PC-9 (cell line): ENCODE results near the gene KRTAP6-3. TPM values are rescaled to one million over a fixed set of nuclear protein-coding genes. Genes with fewer than 3 reads are reported as not detected.

Source experiments
- BruUV-seq: library from RNA; stranded (reverse); fragments of 400-500 nt; replicated peaks from 2 replicates; lab custom pipeline; 2021; lab: Mats Ljungman, UMichigan
- CTCF ChIA-PET: fragments of 300-600 bp; sonication (Branson Sonifier 250); formaldehyde crosslinking; loops from one replicate; lab custom pipeline; 2022; ENCODE audit warnings: antibody characterized with exemption; lab: Charles Lee
- POLR2A ChIA-PET: fragments of 300-600 bp; sonication (Branson Sonifier 250); formaldehyde crosslinking; loops from one replicate; lab custom pipeline; 2022; ENCODE audit warnings: antibody characterized with exemption; ENCODE audit not compliant: unreplicated experiment; lab: Charles Lee
- DNase-seq, 2 experiments: peaks; one replicate each; pipeline versions ENCODE4 v3.0.0 to v3.0.0-alpha.2; 2015 to 2022; ENCODE audit warnings: mixed read lengths in 1 of 2
- H2AFZ ChIP-seq: fragments of 200-600 bp; sonication (generic); 2 replicates; pipeline ENCODE4 v1.8.1; 2017; ENCODE audit warnings: antibody characterized with exemption
- H3F3A ChIP-seq: fragments of 200-600 bp; sonication (generic); 2 replicates; pipeline ENCODE4 v1.8.1; 2017; ENCODE audit warnings: antibody characterized with exemption, mild to moderate bottlenecking, low read depth; ENCODE audit not compliant: insufficient read depth
- H3K27ac ChIP-seq: fragments of 200-600 bp; sonication (generic); 2 replicates; pipeline ENCODE4 v1.6.1; 2016; ENCODE audit warnings: mixed run types
- H3K27me3 ChIP-seq: fragments of 200-600 bp; sonication (generic); 2 replicates; pipeline ENCODE4 v1.6.1; 2016; ENCODE audit warnings: low read depth, mixed run types; ENCODE audit not compliant: insufficient read depth
- H3K36me3 ChIP-seq: fragments of 200-600 bp; sonication (generic); 2 replicates; pipeline ENCODE4 v1.6.1; 2016; ENCODE audit warnings: low read depth, mixed run types
- H3K4me1 ChIP-seq: fragments of 200-600 bp; sonication (generic); replicated peaks from 2 replicates; pipeline ENCODE4 v1.6.1; 2016; ENCODE audit warnings: mixed run types; ENCODE audit not compliant: insufficient read depth
- H3K4me2 ChIP-seq: fragments of 200-600 bp; sonication (generic); 2 replicates; pipeline ENCODE4 v1.6.1; 2017; ENCODE audit warnings: mixed run types
- H3K4me3 ChIP-seq: fragments of 200-600 bp; sonication (generic); 2 replicates; pipeline ENCODE4 v1.6.1; 2016; ENCODE audit warnings: mixed run types
- H3K79me2 ChIP-seq: fragments of 200-600 bp; sonication (generic); 2 replicates; pipeline ENCODE4 v1.6.1; 2017; ENCODE audit warnings: low read depth, mixed run types
- H3K9me2 ChIP-seq: fragments of 200-600 bp; sonication (generic); 2 replicates; pipeline ENCODE4 v1.8.1; 2017; ENCODE audit warnings: mild to moderate bottlenecking; ENCODE audit not compliant: insufficient read depth
- H3K9me3 ChIP-seq: fragments of 200-600 bp; sonication (generic); 2 replicates; pipeline ENCODE4 v1.8.1; 2016; ENCODE audit warnings: low read depth; ENCODE audit not compliant: insufficient read depth
- H4K20me1 ChIP-seq: fragments of 200-600 bp; sonication (generic); 2 replicates; pipeline ENCODE4 v1.8.1; 2017; ENCODE audit not compliant: insufficient read depth
- CTCF ChIP-seq: fragments of 200-600 bp; sonication (generic); conservative IDR thresholded peaks from 2 replicates; pipeline ENCODE4 v1.6.1; 2017; ENCODE audit warnings: mixed run types, antibody characterized with exemption, mild to moderate bottlenecking, moderate library complexity
- EZH2 ChIP-seq: fragments of 200-600 bp; sonication (generic); IDR thresholded peaks from 2 replicates; pipeline ENCODE4 v1.8.0; 2017; ENCODE audit warnings: antibody characterized with exemption, low read depth
- intact Hi-C: fragments of 100-400 bp; cut with micrococcal nuclease; formaldehyde crosslinking; loops from one replicate; pipeline ENCODE4 v1.10.0; 2022; ENCODE audit not compliant: unreplicated experiment
- total RNA-seq: library from RNA; stranded (reverse); gene quantifications from 2 replicates; pipeline ENCODE4 v1.2.3, GENCODE V29; 2021

KRTAP6-3 gene
- total RNA-seq, 1 experiment from 2014 or later = not detected

- ChIA-PET POLR2A (no interaction called here), CTCF (no interaction called here)
- intact Hi-C loops = no loop called here
- no peaks in the 10 kb centered on the region for H4K20me1 ChIP-seq
- no peaks in the 10 kb centered on the region for H3K27me3 ChIP-seq
- no peak within 1 kb of the TSS for H2AFZ ChIP-seq
- no peaks in the 10 kb centered on the region for H3F3A ChIP-seq
- no peaks in the 10 kb centered on the region for H3K4me1 ChIP-seq
- no peak within 1 kb of the TSS for H3K4me2 ChIP-seq
- H3K9me3 ChIP-seq = no peaks in the 10 kb centered on the region
- no TSS peak for BruUV-seq
- no peaks in the 10 kb centered on the region for H3K79me2 ChIP-seq
- H3K9me2 ChIP-seq = no peaks in the 10 kb centered on the region
- no peaks in the 10 kb centered on the region for H3K36me3 ChIP-seq
- DNase-seq = no peak
- TF ChIP-seq CTCF = no peak
- no peak for TF ChIP-seq EZH2
- no peak within 1 kb of the TSS for H3K27ac ChIP-seq
- no peak within 1 kb of the TSS for H3K4me3 ChIP-seq
Measured at GRCh38 chr21:30598802-30599201, 6.6 kb downstream of the KRTAP6-3 start, which contains the start of gene KRTAP6-2. TSS of gene KRTAP6-2 (minus strand) at chr21:30598902. CDS start at chr21:30598874, 28 bp downstream.

GRCh38 chr21:30600787-30601186 lies 8.5 kb downstream of the KRTAP6-3 start, which contains the start of gene KRTAP22-1:
TSS of gene KRTAP22-1 (plus strand) at chr21:30601087.
- Histone ChIP-seq H3K79me2 (no peaks in the 10 kb centered on the region), H4K20me1 (no peaks in the 10 kb centered on the region), H3K27ac (no peak within 1 kb of the TSS), H3K4me3 (no peak within 1 kb of the TSS), H2AFZ (no peak within 1 kb of the TSS), H3K9me3 (no peaks in the 10 kb centered on the region), H3F3A (no peaks in the 10 kb centered on the region), H3K27me3 (no peaks in the 10 kb centered on the region), H3K9me2 (no peaks in the 10 kb centered on the region), H3K4me1 (no peaks in the 10 kb centered on the region), H3K4me2 (no peak within 1 kb of the TSS), H3K36me3 (no peaks in the 10 kb centered on the region)
- ChIA-PET POLR2A (no interaction called here), CTCF (no interaction called here)
- intact Hi-C loops = no loop called here
- no peak for DNase-seq
- BruUV-seq = no TSS peak
- TF ChIP-seq CTCF (no peak), EZH2 (no peak)

GRCh38 chr21:30605968-30606367 lies 13.7 kb downstream of the KRTAP6-3 start:
- no peaks in the 10 kb centered on the region for H3F3A ChIP-seq
- TF ChIP-seq EZH2 = no peak
- TF ChIP-seq CTCF = no peak
- H4K20me1 ChIP-seq = no peaks in the 10 kb centered on the region
- H3K9me2 ChIP-seq = no peaks in the 10 kb centered on the region
- H3K79me2 ChIP-seq = no peaks in the 10 kb centered on the region
- no peaks in the 10 kb centered on the region for H3K4me1 ChIP-seq
- H3K9me3 ChIP-seq = no peaks in the 10 kb centered on the region
- no TSS peak for BruUV-seq
- no peak overlapping the region for H3K27ac ChIP-seq
- DNase-seq = no peak
- no peak overlapping the region for H3K4me2 ChIP-seq
- POLR2A ChIA-PET = no interaction called here
- intact Hi-C loops = no loop called here
- H3K27me3 ChIP-seq = no peaks in the 10 kb centered on the region
- no peaks in the 10 kb centered on the region for H3K36me3 ChIP-seq
- CTCF ChIA-PET = no interaction called here
- H2AFZ ChIP-seq = no peak overlapping the region
- no peak overlapping the region for H3K4me3 ChIP-seq
